Measurements from ENCODE around the gene PRAF2.
A peak's percentile ranks its signal among the peaks of the same experiment; 100 is the strongest.

Gene PRAF2

DNA sequence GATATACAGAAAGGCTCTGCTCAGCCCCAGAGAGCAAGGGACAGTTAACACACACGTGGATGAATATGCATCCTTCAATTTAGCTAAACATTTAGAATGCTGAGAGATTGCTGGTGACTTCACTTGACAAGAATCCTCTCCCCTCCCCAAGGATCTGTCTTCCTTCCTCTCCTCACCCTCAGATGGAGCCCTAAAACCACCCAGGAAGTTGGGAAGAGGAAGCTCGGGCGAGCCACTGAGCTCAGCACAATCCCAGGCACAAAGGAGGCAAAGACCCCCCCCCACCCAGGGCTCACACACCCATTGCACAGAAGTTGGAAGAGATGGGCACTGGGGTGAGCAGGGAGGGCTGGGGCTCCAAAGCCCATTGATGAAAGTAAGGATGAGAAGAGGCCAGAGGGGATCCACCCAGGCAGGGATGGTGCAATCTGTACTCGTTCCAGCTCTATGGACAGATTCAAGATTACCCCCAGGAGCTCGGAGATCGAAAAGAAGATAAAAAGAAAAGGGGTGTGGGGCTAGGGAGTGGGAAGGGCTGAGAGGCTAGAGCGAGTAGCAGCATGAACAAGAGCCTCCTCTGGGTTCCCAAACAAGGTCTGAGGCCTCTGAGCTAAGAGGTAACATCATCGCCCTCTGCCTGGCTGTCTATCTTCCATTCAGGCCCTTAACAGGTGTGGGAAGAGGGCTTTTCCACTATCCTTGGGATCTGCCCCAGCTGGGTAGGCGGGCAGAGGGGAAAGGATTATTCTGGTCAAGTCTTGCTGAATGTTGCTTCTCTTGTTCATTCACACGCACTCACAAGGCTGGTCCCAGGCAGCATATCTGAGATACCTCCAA, 31.8 kb downstream of the PRAF2 start:
- DNase-seq, result no peak

DNA sequence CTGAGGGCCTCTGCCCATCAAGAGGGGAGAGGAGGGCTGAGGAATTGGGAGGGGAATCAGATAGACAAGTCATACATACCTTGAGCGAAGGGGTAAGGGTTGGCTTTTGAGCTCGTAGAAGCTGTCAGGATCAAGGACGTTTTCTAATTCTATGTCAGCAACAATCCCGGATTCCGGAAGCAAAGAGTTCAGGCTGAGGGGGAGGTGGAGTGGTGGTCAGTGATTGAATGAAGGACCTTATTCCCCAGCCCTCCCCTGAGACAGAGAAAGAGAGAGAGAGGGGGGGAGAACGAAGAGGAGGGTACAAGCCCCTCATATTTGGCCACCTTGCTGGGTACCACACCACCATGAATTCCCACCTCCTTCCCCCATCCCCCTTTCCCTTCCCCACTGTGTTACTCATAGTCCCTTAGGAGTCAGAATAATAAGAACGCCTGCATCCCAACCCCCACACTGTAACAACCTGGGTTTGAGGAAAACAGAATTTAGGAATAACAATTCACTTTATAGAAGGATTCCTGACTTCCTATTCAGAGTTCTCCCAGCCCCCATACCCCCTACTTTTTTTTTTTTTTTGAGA, 33.3 kb downstream of the PRAF2 start:
- no peak for DNase-seq

DNA sequence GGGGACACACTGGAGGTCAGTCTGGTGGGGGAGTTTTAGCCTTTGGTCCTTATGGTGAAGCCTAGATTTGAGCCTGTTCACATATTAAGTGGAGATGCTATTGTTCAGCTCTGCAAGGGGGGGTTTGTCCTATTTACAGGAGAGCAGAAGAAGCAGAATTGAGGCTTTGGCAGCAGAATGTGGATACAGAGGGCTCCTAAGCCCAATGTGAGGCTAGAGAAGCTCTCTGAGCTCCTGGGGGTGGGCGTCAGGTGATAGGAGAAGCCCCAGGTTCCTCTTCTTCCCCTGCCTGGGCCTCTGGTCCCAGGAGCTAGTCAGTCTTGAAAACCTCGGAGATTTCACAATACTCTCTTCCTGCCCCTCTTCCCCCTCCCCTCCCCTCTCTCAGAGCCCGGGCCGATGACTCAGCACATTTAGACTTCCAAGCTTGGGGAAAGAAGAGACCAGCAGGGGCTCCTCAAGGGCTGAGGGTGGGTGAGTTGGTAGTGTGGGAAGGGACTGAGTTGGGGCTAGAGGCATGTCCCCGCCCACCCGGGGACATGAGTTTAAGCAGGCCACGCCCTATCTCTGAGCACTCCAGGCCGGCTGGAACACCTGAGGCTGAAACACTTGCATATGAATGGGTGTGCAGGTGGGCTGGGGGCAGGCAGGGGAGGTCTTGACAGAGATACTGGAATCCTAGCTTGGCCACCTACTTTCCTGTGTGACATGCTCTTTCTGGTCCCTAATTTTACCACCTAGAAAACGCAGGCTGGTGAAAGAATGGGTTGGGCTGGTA, 34.0 kb downstream of the PRAF2 start:
- peak; percentile 74 for DNase-seq

DNA sequence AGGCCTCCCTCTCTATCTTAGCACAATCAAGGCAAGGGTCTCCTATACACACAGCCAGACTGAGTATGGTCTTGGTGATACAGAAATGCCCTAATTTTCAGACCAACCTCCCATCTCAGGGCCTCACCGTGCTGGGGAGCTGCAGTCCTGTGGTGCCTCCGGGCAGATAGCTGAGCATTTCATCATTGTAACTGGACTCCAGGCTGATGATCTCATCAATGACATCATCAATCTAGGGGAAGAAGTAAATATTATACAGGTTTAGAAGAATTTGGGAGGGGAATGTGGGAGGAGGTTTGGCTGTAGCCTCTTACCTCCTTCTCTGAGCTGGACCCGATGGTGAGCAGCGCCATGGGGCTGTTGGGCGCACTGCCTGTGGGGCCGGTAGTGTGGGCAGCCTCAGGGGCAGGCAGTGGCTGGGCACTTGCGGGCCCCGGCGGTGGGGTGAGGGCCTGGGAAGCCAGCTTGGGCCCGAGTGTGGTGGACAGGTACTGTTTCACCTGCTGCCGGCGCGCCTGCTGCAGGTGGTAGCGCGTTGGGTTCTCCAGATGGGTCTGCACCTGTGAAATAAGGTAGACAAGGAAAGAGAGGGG, 35.8 kb downstream of the PRAF2 start:
- DNase-seq, result no peak

DNA sequence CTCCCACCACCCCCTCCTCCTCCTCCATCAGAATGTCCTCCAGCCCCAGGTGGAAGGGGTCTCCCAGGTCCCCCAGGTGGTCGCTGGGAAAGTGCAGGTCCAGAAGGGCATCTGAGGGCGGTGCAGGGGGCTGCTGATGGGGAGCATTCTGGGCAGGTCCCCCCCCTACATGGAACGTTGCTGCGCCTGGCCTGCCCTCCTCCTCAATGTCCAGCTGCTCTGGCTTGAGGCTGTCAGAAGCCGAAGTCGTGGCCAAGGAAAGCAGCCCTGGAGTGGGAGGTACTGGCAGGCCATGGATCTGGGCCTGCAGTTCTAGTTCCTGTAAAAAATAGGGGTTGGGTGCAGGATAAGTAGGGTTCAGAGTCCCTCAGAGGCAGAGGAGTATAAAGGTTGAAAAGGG, 43.5 kb downstream of the PRAF2 start:
- DNase-seq, result no peak

DNA sequence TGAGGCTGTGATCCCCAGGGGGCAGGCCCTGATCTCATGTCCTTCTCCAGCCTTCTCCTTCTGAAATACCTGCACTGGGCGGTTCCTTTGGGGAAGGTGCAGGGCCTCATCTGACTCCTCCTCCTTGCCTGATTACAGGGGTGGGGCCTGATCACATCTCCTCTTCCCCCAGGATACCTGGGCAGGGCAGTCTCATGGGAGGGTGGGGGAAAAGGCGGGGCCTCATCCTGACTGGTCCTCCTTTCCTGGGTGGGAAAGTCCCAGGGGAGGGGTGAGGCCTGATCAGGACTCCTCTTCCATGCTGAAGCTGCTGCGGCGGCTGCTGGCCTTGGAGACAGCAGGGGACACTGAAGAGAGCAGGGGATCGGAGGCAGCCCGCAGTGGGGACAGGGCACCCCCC, 43.9 kb downstream of the PRAF2 start:
- DNase-seq, result no peak
